Calu3 (cell line): ENCODE data around the gene C15orf61. TPM values are rescaled to one million over a fixed set of nuclear protein-coding genes. Genes with fewer than 3 reads are reported as not detected.

Experiments
- BruUV-seq: library from RNA; stranded (reverse); fragments of 400-500 nt; replicated peaks from 2 replicates; lab custom pipeline; 2021; lab: Mats Ljungman, UMichigan
- CTCF ChIA-PET: fragments of 300-600 bp; sonication (Branson Sonifier 250); formaldehyde crosslinking; loops from one replicate; lab custom pipeline; 2022; ENCODE audit warnings: antibody characterized with exemption; lab: Charles Lee
- DNase-seq: peaks from one replicate; pipeline ENCODE4 v3.0.0; 2022
- H3K27ac Mint-ChIP-seq: one replicate; pipeline ENCODE4 v1.8.0; 2022; ENCODE audit warnings: mixed read lengths; ENCODE audit not compliant: unreplicated experiment
- H3K27me3 Mint-ChIP-seq: one replicate; pipeline ENCODE4 v1.8.0; 2022; ENCODE audit warnings: mixed read lengths; ENCODE audit not compliant: unreplicated experiment
- H3K36me3 Mint-ChIP-seq: one replicate; pipeline ENCODE4 v1.8.0; 2022; ENCODE audit warnings: mild to moderate bottlenecking, moderate library complexity, mixed read lengths; ENCODE audit not compliant: insufficient read depth, unreplicated experiment
- H3K4me1 Mint-ChIP-seq: one replicate; pipeline ENCODE4 v1.8.0; 2022; ENCODE audit warnings: mild to moderate bottlenecking, low read depth, mixed read lengths; ENCODE audit not compliant: unreplicated experiment
- H3K4me3 Mint-ChIP-seq: one replicate; pipeline ENCODE4 v1.8.0; 2022; ENCODE audit warnings: mild to moderate bottlenecking, low read depth, moderate library complexity, mixed read lengths; ENCODE audit not compliant: unreplicated experiment
- H3K9me3 Mint-ChIP-seq: one replicate; pipeline ENCODE4 v1.8.0; 2022; ENCODE audit warnings: low read depth, mixed read lengths; ENCODE audit not compliant: unreplicated experiment
- intact Hi-C: fragments of 100-400 bp; cut with micrococcal nuclease; formaldehyde crosslinking; loops from one replicate; pipeline ENCODE4 v1.10.0; 2022; ENCODE audit not compliant: unreplicated experiment
- total RNA-seq: library from RNA; stranded (reverse); gene quantifications from 2 replicates; pipeline ENCODE4 v1.2.3, GENCODE V29; 2022
- TF ChIP-seq, protein P1 (sequence below): fragments of 200-600 bp; IDR thresholded peaks from one replicate; pipeline ENCODE4 v1.8.0; 2022; ENCODE audit warnings: antibody characterized with exemption; ENCODE audit not compliant: unreplicated experiment

The C15orf61 gene
- total RNA-seq, 1 experiment from 2014 or later: 7.3 TPM

- no TSS peak for BruUV-seq
- CTCF ChIA-PET: no interaction called here
These were observed 5.4 kb upstream of the C15orf61 start for GRCh38 chr15:67515557-67515956.

GRCh38 chr15:67520321-67521028, 456 bp upstream of the C15orf61 start:
- Mint-ChIP-seq H3K4me3 (peak overlapping the region; percentile 97), H3K27ac (peak overlapping the region; percentile 80), H3K4me1 (peaks cover 24% of the 10 kb centered on the region), H3K27me3 (no peaks in the 10 kb centered on the region), H3K36me3 (peaks cover 25% of the 10 kb centered on the region), H3K9me3 (no peaks in the 10 kb centered on the region)
- CTCF ChIA-PET: interaction anchor here (0.6 to 1.0 kb wide), 5 partner anchors 14 to 315 kb away, joined by 3 to 5 read pairs (median 4); no protein-coding TSS in a partner anchor
- TSS peak; percentile 76 for BruUV-seq
- no peak for DNase-seq
- TF ChIP-seq, protein P1, sequence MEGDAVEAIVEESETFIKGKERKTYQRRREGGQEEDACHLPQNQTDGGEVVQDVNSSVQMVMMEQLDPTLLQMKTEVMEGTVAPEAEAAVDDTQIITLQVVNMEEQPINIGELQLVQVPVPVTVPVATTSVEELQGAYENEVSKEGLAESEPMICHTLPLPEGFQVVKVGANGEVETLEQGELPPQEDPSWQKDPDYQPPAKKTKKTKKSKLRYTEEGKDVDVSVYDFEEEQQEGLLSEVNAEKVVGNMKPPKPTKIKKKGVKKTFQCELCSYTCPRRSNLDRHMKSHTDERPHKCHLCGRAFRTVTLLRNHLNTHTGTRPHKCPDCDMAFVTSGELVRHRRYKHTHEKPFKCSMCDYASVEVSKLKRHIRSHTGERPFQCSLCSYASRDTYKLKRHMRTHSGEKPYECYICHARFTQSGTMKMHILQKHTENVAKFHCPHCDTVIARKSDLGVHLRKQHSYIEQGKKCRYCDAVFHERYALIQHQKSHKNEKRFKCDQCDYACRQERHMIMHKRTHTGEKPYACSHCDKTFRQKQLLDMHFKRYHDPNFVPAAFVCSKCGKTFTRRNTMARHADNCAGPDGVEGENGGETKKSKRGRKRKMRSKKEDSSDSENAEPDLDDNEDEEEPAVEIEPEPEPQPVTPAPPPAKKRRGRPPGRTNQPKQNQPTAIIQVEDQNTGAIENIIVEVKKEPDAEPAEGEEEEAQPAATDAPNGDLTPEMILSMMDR: no peak
- intact Hi-C loops: no loop called here

More at GRCh38 chr15:67515557-67515956, 5.4 kb upstream of the C15orf61 start:
- H3K27me3 Mint-ChIP-seq: no peaks in the 10 kb centered on the region
- no peak overlapping the region for H3K4me3 Mint-ChIP-seq
- H3K27ac Mint-ChIP-seq: no peak overlapping the region
- peaks cover 15% of the 10 kb centered on the region for H3K36me3 Mint-ChIP-seq
- no peaks in the 10 kb centered on the region for H3K9me3 Mint-ChIP-seq
- TF ChIP-seq, protein P1: no peak
- DNase-seq: no peak
- intact Hi-C loops: no loop called here
- H3K4me1 Mint-ChIP-seq: no peaks in the 10 kb centered on the region

- H3K27me3 Mint-ChIP-seq: no peaks in the 10 kb centered on the region
- H3K27ac Mint-ChIP-seq: peak overlapping the region; percentile 80
- intact Hi-C loops: loop anchor here (2.0 kb wide), 1 partner anchor 15 kb away; no protein-coding TSS in a partner anchor
- peaks cover 25% of the 10 kb centered on the region for H3K36me3 Mint-ChIP-seq
- no peaks in the 10 kb centered on the region for H3K9me3 Mint-ChIP-seq
- peak overlapping the region; percentile 97 for H3K4me3 Mint-ChIP-seq
- TF ChIP-seq, protein P1: no peak
- H3K4me1 Mint-ChIP-seq: peaks cover 24% of the 10 kb centered on the region
- CTCF ChIA-PET: interaction anchor here (0.6 to 1.3 kb wide), 2 partner anchors 124 to 310 kb away, joined by 3 read pairs; no protein-coding TSS in a partner anchor
- DNase-seq: no peak
- TSS peak; percentile 72 for BruUV-seq
These were observed 1.0 kb downstream of the C15orf61 start for GRCh38 chr15:67521783-67522568.

GRCh38 chr15:67523330-67523729, 2.4 kb downstream of the C15orf61 start:
- peaks cover 24% of the 10 kb centered on the region for H3K4me1 Mint-ChIP-seq
- peaks cover 25% of the 10 kb centered on the region for H3K36me3 Mint-ChIP-seq
- TF ChIP-seq, protein P1: no peak
- DNase-seq: no peak
- H3K9me3 Mint-ChIP-seq: no peaks in the 10 kb centered on the region
- CTCF ChIA-PET: interaction anchor here (0.6 kb wide), 1 partner anchor 45 kb away, joined by 3 read pairs; no protein-coding TSS in a partner anchor
- BruUV-seq: no TSS peak
- no peaks in the 10 kb centered on the region for H3K27me3 Mint-ChIP-seq
- H3K27ac Mint-ChIP-seq: peak overlapping the region; percentile 80
- intact Hi-C loops: loop anchor here (2.0 kb wide), 1 partner anchor 13 kb away; no protein-coding TSS in a partner anchor
- H3K4me3 Mint-ChIP-seq: peak overlapping the region; percentile 97
